Memory B cell (primary cell): Measurements from ENCODE around the gene LPP.

ENCODE experiments used
- ATAC-seq: fragments of 150-1000 bp; cut with Tn5 transposase; 2 replicates; pipeline ENCODE4 v1.10.0; 2021; ENCODE audit warnings: low read depth, mild to moderate bottlenecking, moderate library complexity
- DNase-seq, 2 donors: peaks; one replicate each; pipeline ENCODE4 v3.0.0; 2022; ENCODE audit warnings: low spot score in 2 of 2
- H3K27ac Mint-ChIP-seq: one replicate; pipeline ENCODE4 v1.8.0; 2022; ENCODE audit warnings: mild to moderate bottlenecking, moderate library complexity, mixed read lengths
- H3K27me3 Mint-ChIP-seq: one replicate; pipeline ENCODE4 v1.8.0; 2022; ENCODE audit warnings: mixed read lengths
- H3K36me3 Mint-ChIP-seq: one replicate; pipeline ENCODE4 v1.8.0; 2022; ENCODE audit warnings: mild to moderate bottlenecking, mixed read lengths
- H3K4me1 Mint-ChIP-seq: one replicate; pipeline ENCODE4 v1.8.0; 2022; ENCODE audit warnings: mixed read lengths
- H3K4me3 Mint-ChIP-seq: one replicate; pipeline ENCODE4 v1.8.0; 2022; ENCODE audit warnings: mild to moderate bottlenecking, moderate library complexity, mixed read lengths
- H3K9me3 Mint-ChIP-seq: one replicate; pipeline ENCODE4 v1.8.0; 2022; ENCODE audit warnings: mixed read lengths

The LPP gene

DNA sequence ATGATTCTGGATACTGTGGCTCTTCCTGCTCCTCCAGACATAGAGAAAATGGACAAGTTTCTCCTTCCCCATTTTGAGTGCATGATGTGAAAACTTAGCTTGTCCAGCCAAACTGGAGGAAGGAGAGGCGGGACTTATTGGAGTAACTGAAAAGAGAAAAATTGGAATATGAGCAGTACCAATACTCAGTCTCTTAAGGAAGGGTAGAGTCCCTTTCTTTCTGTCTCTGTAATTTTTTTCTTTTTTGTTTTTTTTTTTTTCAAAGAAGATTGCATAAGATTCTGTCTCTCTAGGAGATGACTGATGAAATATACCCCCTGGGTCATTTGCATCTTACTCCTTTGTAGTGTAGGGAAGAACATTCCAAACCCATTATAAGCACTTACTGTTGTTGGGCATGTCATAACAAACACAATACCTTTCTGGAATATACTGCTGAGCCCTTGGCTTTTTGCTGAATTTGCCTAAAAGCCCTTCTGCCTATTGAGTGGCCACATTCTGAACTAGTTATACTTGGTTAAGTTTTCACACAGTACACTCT lies 519.8 kb downstream of the LPP start:
- no peaks in the 10 kb centered on the region for H3K27me3 Mint-ChIP-seq
- H3K27ac Mint-ChIP-seq: no peak overlapping the region
- H3K36me3 Mint-ChIP-seq: peaks cover 17% of the 10 kb centered on the region

DNA sequence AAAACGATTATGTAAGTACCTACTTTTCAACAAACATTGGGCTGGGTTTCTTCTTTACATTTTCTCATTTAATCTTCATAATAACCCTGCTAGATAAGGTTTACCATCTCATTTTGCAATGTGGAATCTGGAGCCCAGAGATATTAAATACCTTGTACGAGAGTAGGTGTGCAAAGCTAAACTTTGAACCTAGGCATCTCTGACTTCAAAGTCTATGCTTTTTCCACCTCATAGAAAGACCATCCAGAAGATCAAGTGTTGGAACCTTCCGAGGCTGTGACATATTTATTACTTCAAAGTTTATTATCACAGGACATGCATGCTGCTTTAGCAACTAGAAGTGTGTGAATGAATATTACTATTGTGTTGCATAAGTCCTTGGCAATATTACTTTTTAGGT lies 520.6 kb downstream of the LPP start:
- Mint-ChIP-seq H3K27me3 (no peaks in the 10 kb centered on the region), H3K27ac (no peak overlapping the region), H3K4me1 (peaks cover 16% of the 10 kb centered on the region), H3K9me3 (no peaks in the 10 kb centered on the region), H3K36me3 (peaks cover 9% of the 10 kb centered on the region), H3K4me3 (no peak overlapping the region)
- DNase-seq: no peak
- no peak for ATAC-seq

More for the DNA sequence above, 519.8 kb downstream of the LPP start:
- H3K4me3 Mint-ChIP-seq: no peak overlapping the region
- H3K4me1 Mint-ChIP-seq: peaks cover 12% of the 10 kb centered on the region
- no peaks in the 10 kb centered on the region for H3K9me3 Mint-ChIP-seq
- no peak for ATAC-seq
- DNase-seq: no peak

DNA sequence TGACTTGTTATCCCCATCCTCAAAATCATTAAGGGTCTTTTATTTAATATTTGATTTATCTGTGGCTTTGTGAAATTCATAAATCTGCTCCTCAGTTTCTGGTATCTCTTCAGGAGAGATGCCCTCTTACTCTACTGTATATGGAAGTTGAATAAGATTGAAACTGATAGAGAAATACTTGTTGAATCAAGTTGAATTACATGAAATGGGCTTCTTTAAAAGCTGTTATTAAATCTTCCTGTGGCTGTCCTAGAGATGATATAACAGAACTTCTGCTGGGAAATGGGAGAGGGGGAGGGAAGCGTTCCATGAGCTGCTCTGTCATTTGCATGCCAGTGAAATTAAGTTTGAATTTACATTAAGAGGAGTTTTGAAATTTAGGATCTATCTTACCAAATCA lies 523.4 kb downstream of the LPP start:
- Mint-ChIP-seq H3K27me3 (no peaks in the 10 kb centered on the region), H3K4me1 (peaks cover 16% of the 10 kb centered on the region), H3K4me3 (no peak overlapping the region), H3K9me3 (no peaks in the 10 kb centered on the region), H3K27ac (no peak overlapping the region), H3K36me3 (peaks cover 3% of the 10 kb centered on the region)
- no peak for ATAC-seq
- no peak for DNase-seq

DNA sequence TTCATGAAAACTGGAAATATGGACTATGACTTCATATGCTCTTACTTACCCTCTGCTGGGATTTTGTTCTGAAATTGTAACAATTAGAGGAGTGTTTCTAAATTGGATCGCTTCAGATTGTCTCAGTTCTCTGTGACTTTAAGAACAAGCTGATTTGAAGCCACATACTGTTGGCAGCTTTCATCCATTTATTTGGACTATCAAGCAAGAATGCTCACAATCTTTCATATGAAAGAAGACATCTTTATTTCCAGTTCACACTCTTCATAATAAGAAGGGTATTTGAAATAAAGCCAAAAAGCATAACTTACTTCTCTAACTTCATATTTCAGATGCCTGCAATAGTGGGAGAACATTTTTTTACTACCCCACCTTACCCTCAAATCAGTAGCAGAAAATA lies 526.2 kb downstream of the LPP start:
- no peak for DNase-seq
- Mint-ChIP-seq H3K4me3 (no peak overlapping the region), H3K27ac (no peak overlapping the region), H3K4me1 (peaks cover 22% of the 10 kb centered on the region), H3K9me3 (no peaks in the 10 kb centered on the region), H3K27me3 (no peaks in the 10 kb centered on the region), H3K36me3 (peaks cover 2% of the 10 kb centered on the region)
- ATAC-seq: no peak

DNA sequence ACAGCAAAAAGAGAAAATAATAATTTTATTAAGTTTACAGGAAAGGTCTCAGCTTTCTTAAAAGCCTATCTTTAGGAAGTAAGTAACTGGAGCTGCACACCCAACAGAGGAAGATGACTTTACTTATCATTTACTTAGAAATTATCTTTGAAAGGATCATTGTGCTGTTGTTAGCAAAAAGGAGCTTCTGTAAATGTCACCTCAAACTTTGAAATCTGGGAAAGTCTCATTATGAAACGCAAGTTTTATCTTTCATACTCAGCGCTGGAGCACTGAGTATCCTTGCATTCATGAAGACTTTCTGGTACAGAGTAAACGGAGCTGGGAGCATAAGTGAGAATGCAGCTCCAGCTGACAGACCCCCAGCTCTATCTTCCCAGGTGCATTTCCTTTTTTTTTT lies 526.6 kb downstream of the LPP start:
- ATAC-seq (no peak), DNase-seq (no peak)
- H3K27ac Mint-ChIP-seq: no peak overlapping the region
- H3K4me1 Mint-ChIP-seq: peaks cover 22% of the 10 kb centered on the region
- H3K9me3 Mint-ChIP-seq: no peaks in the 10 kb centered on the region
- H3K27me3 Mint-ChIP-seq: no peaks in the 10 kb centered on the region
- no peak overlapping the region for H3K4me3 Mint-ChIP-seq
- peaks cover 2% of the 10 kb centered on the region for H3K36me3 Mint-ChIP-seq

DNA sequence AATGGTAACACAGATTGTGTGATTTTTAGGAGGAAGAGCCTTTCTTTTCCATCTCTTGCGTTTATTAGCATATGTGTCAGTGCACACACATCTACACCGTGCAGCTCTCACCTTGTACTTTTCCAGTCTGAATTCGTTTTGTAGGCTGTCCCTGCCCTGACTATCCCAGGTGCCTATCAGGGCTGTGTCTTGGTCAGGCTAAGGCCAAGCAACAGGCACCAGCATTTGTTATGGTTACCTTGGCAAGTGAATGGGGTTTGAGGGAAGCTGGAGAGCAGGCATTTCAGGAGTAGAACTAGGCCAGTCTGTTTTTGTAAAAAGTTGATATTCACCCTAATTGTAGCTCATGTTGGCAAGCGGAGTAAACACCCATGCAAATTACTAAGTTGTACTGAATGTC lies 528.4 kb downstream of the LPP start:
- DNase-seq: no peak
- Mint-ChIP-seq H3K36me3 (peaks cover 5% of the 10 kb centered on the region), H3K27ac (no peak overlapping the region), H3K9me3 (no peaks in the 10 kb centered on the region), H3K27me3 (no peaks in the 10 kb centered on the region), H3K4me1 (peaks cover 33% of the 10 kb centered on the region), H3K4me3 (no peak overlapping the region)
- no peak for ATAC-seq

DNA sequence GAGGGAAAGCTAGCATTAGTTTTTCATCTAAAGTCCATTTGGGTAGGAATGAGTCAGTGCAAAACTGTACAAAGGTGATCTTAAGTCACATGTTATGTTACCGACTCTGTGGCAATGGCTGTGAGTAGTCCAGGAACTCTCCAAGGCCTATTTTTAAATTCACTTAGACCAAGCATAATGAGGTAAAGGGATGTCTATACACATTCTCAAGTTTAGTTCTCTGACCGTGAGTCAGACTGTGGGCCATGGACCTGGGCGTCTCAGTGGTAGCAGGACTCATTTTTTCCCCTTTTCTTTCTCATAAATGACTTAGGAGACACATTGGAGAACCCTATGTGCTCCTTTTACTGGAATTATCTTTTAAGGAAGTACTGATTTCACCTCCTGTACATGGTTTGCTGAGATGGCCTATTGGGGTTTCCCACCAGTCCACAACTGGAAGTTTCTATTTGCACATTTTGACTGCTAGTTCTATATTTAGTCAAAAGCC lies 529.1 kb downstream of the LPP start:
- no peak overlapping the region for H3K27ac Mint-ChIP-seq
- H3K4me1 Mint-ChIP-seq: peaks cover 36% of the 10 kb centered on the region
- H3K27me3 Mint-ChIP-seq: no peaks in the 10 kb centered on the region
- DNase-seq: no peak
- peaks cover 5% of the 10 kb centered on the region for H3K36me3 Mint-ChIP-seq
- no peak for ATAC-seq
- H3K4me3 Mint-ChIP-seq: no peak overlapping the region
- H3K9me3 Mint-ChIP-seq: no peaks in the 10 kb centered on the region

DNA sequence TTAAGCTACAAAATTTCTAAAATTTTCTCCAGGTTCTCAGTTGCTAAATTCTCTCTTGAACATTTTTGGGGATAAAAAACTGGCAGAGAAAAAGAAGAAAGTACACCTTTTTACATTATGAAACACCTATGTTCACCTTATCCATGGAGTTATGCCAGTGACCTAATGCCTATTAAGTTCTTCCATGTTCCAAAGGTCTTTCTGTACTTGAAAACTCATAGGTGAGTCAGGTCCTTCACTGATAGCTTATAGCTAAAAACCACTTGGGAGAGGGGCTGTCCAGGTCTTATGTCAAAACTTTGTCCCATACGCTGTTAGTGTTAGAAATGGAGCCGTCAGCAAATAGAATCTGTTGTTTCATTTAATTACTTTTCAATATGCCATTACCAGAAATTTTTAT lies 530.3 kb downstream of the LPP start:
- no peaks in the 10 kb centered on the region for H3K27me3 Mint-ChIP-seq
- ATAC-seq (no peak), DNase-seq (no peak)
- H3K4me1 Mint-ChIP-seq: peaks cover 31% of the 10 kb centered on the region
- peaks cover 6% of the 10 kb centered on the region for H3K36me3 Mint-ChIP-seq
- no peaks in the 10 kb centered on the region for H3K9me3 Mint-ChIP-seq
- no peak overlapping the region for H3K27ac Mint-ChIP-seq
- no peak overlapping the region for H3K4me3 Mint-ChIP-seq

DNA sequence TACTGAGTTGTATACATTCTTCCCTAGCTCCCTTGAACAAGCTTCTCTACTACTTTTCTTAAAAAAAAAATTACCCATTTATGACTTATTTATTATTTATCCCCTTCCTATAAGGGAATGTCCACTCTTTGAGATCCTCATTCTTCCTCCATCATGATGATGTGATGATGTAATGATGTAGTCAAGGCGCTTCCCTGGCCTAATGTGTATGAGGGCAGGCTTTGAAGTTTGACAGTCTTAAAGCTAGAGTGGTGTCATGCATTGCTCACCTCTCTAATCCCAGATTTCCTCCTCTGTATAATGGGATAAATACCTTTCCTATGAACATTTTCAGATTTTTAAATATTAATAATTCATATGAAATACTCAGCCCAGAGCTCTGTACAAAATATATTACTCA lies 531.8 kb downstream of the LPP start:
- DNase-seq (no peak), ATAC-seq (no peak)
- Mint-ChIP-seq H3K4me3 (no peak overlapping the region), H3K4me1 (peaks cover 27% of the 10 kb centered on the region), H3K36me3 (peaks cover 6% of the 10 kb centered on the region), H3K9me3 (no peaks in the 10 kb centered on the region), H3K27ac (peak overlapping the region; percentile 83), H3K27me3 (no peaks in the 10 kb centered on the region)

DNA sequence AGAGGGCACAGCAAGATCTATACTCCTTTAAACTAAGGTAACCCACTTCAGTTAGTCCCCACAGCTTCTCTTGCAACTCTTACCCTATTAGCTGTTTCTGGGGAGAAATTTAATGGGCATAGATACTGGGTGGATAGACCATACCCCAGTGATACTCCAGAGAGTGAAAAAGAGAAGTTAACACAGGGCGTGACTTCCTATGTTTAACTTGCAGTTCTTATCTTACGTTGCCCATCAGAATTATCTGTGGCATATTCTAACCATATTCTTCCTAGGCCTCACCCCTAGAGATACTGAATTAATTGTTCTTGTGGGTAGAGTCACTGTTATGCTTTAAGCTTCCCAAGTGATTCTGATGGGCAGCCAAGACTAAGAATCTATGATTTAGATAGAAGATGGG lies 532.4 kb downstream of the LPP start:
- Mint-ChIP-seq H3K9me3 (no peaks in the 10 kb centered on the region), H3K4me1 (peaks cover 29% of the 10 kb centered on the region), H3K36me3 (peaks cover 6% of the 10 kb centered on the region), H3K27ac (peak overlapping the region; percentile 83), H3K4me3 (peak overlapping the region; percentile 54), H3K27me3 (no peaks in the 10 kb centered on the region)
- peak; percentile 89 for ATAC-seq
- no peak for DNase-seq

DNA sequence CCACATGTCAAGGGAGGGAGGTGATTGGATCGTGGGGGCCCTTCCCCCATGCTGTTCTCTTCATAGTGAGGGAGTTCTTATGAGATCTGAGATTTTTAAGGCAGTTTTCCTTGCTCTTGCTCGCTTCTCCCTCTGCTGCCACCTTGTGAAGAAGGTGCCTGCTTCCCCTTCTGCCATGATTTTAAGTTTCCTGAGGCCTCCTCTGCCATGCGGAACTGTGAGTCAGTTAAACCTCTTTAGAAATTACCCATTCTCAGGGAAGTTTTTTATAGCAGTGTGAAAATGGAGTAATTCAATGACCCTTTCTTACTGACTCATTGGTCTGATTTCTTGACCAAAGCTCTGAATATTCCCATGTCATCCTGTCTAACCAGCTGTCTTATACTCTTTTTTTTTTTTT lies 533.4 kb downstream of the LPP start:
- H3K4me1 Mint-ChIP-seq: peaks cover 30% of the 10 kb centered on the region
- peaks cover 6% of the 10 kb centered on the region for H3K36me3 Mint-ChIP-seq
- no peaks in the 10 kb centered on the region for H3K9me3 Mint-ChIP-seq
- H3K27me3 Mint-ChIP-seq: no peaks in the 10 kb centered on the region
- ATAC-seq (no peak), DNase-seq (no peak)
- H3K4me3 Mint-ChIP-seq: no peak overlapping the region
- peak overlapping the region; percentile 83 for H3K27ac Mint-ChIP-seq

DNA sequence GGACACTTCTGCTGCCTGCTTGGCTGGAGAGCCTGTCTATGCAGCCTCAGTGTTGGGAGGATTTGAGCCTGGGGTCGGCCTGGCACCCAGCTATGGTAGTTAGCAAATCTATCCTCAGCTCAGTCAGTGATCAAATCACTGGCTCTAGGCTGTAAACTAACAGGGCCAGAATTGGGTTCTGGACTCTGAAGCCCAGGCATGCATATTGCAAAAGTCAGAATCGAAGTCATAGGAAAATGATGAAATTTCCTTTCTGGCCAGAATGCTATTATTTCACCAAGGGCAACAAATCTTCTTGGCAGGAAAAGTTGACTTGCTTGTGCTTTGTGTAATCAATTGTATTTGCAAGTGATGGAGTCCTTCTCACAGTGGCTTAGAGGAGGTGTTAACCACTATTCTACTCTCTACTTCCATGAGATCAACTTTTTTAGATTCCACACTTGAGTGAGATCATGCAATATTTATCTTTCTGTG lies 535.2 kb downstream of the LPP start:
- no peak for DNase-seq
- Mint-ChIP-seq H3K4me1 (peaks cover 34% of the 10 kb centered on the region), H3K36me3 (peaks cover 8% of the 10 kb centered on the region), H3K27me3 (no peaks in the 10 kb centered on the region), H3K9me3 (no peaks in the 10 kb centered on the region), H3K27ac (no peak overlapping the region), H3K4me3 (no peak overlapping the region)
- ATAC-seq: no peak

DNA sequence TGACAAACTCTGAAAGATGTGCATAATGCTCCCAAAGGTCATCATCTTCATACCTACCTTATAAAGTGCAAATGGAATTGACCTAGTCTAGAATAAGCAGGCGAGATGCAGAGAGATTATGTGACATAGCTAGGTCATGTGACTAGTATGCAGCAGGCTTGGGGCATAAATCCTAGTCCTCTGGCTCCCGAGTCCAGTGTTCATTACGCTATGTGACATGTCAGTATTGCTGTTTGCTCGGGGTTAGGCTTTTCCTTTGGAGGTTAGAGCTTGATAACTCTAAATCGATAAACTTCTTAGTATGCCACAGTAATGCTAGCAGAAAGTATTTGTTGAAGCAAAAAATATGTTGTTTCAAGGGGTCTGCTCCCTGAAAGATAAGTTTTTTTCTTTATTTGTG lies 536.1 kb downstream of the LPP start:
- Mint-ChIP-seq H3K4me1 (peaks cover 33% of the 10 kb centered on the region), H3K4me3 (no peak overlapping the region), H3K9me3 (no peaks in the 10 kb centered on the region), H3K36me3 (peaks cover 6% of the 10 kb centered on the region), H3K27ac (no peak overlapping the region), H3K27me3 (no peaks in the 10 kb centered on the region)
- ATAC-seq (no peak), DNase-seq (no peak)

DNA sequence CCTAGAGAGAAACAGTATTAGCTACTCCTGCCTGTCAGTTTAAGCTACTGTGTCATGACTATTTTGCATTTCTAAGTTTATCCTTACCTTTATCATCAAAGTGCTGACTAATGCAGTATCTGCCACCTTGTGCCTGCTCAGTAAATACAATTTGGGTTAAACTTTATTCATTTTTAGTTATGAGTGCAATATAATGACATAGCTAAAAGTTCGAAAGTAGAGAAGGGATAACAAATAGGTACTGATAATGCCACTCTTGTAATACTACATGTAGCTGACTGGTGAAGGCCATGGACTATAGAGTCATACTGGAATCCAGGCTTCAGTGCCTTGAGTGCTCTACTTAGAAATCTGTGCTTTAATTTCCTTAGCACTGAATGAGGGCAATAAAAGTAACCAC lies 537.0 kb downstream of the LPP start:
- ATAC-seq: no peak
- H3K4me3 Mint-ChIP-seq: no peak overlapping the region
- peaks cover 34% of the 10 kb centered on the region for H3K4me1 Mint-ChIP-seq
- no peaks in the 10 kb centered on the region for H3K27me3 Mint-ChIP-seq
- H3K36me3 Mint-ChIP-seq: peaks cover 8% of the 10 kb centered on the region
- no peak for DNase-seq
- no peaks in the 10 kb centered on the region for H3K9me3 Mint-ChIP-seq
- H3K27ac Mint-ChIP-seq: no peak overlapping the region

DNA sequence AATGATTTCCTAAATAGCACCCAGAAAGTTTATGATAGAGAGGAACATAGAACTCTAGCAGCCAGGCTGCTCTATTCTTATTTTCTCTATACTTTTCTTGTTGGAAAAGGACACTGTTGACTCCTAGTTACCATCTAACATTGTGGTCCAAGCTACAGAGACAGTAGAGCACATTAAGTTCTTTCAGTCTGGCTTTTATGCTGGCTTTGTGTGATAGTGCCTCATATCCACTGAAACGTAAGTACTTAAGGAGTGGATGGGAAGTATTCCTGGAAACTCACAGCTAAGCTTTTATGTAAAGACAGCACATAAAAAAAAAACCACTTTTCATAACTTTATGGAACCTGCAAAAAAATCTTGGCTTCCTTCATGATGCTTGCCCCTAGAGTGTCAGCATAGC lies 537.7 kb downstream of the LPP start:
- ATAC-seq (no peak), DNase-seq (no peak)
- H3K27ac Mint-ChIP-seq: no peak overlapping the region
- H3K27me3 Mint-ChIP-seq: no peaks in the 10 kb centered on the region
- peaks cover 5% of the 10 kb centered on the region for H3K36me3 Mint-ChIP-seq
- H3K4me1 Mint-ChIP-seq: peaks cover 28% of the 10 kb centered on the region
- H3K9me3 Mint-ChIP-seq: no peaks in the 10 kb centered on the region
- H3K4me3 Mint-ChIP-seq: no peak overlapping the region
